ENCODE results near the gene OR56A1.
"Not testable (repeated sequence)": the region's sequence is repeated elsewhere in the genome, so short reads cannot be mapped to it uniquely, and the experiment has no call there.

The OR56A1 gene, protein sequence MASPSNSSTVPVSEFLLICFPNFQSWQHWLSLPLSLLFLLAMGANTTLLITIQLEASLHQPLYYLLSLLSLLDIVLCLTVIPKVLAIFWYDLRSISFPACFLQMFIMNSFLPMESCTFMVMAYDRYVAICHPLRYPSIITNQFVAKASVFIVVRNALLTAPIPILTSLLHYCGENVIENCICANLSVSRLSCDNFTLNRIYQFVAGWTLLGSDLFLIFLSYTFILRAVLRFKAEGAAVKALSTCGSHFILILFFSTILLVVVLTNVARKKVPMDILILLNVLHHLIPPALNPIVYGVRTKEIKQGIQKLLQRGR

DNA sequence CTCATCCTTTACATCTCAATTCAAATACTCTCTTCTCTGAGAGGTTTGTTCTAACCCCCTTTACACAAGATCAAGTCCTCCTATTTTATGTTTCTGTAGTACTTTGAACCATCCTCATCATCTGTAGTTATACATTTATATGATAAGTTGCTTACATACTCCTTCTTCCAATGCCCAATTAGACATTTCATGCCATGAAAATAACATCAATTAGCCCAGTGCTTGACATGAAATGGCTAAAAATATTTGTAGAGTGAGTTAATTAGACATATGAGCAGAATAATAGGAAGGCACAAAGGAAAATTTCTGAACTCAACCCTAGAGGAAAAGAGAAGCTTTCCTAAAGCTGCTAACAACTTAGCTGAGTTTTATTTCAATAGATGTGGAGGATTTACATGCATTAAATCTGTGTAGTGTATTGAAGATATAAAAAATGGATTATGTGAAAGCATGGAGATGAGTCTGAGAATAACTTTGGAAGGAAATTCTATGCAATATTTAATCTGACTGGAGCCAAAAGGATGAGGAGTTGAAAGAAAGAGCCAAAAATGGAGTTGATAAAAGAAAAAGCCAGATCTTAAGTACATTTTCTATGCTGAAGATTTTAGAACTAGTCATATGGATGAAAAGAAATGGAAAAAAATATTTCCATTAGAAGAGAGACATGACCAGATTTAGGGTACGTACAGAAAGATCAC is at the start of gene OR56A1:
OR56A1 (minus strand) TSS at position 51 of the 698 bp plus-strand sequence. CDS start 3,066 bp downstream, outside the sequence.
- Histone ChIP-seq H3K79me2 (ENCODE audit: control insufficient read depth, low read length) (no peaks in the 10 kb centered on the region), H3K36me3 (ENCODE audit: control insufficient read depth, low read length) (no peaks in the 10 kb centered on the region), H3F3A (ENCODE audit: control insufficient read depth, insufficient read depth) (no peaks in the 10 kb centered on the region), H3K27me3 (ENCODE audit: control insufficient read depth, low read length) (no peaks in the 10 kb centered on the region), H3K9me2 (replicated peaks; ENCODE audit: control insufficient read depth, low read length) (no peaks in the 10 kb centered on the region), H3K27ac (ENCODE audit: low read depth, low read length) (no peak within 1 kb of the TSS), H4K20me1 (ENCODE audit: control insufficient read depth, insufficient read depth, low read depth, low read length) (no peaks in the 10 kb centered on the region), H3K4me2 (ENCODE audit: low read length) (no peak within 1 kb of the TSS), H3K4me1 (ENCODE audit: control insufficient read depth, low read length) (no peaks in the 10 kb centered on the region), H3K9me3 (ENCODE audit: control insufficient read depth, insufficient read depth, low read length) (no peaks in the 10 kb centered on the region), H3K4me3 (ENCODE audit: low read length) (no peak within 1 kb of the TSS)
- TF ChIP-seq EZH2phosphoT487 (IDR thresholded peaks at IDR 0.05; ENCODE audit: borderline replicate concordance, low read length): no peak

DNA sequence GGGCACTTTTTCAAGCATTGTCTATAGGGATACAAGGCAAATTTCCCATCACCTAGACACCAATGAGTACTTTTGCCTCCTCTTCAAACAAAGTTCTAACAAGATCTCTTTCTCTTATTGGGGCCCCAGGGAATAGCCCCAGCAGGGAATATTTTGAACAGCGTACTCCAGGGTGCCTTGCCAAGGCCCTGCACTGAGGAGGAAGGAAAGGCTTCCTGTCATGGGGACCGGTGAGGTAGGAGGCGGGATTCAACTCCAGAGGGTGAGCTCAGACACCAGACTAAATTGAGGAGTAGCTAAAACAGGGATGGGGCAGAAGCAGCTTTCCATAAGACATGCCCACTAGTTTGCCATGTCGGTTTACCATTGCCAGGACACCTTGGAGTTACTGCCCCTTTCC is 48.9 kb upstream of the OR56A1 start:
- Histone ChIP-seq H3K79me2 (ENCODE audit: control insufficient read depth, low read length) (no peaks in the 10 kb centered on the region), H3K9me2 (replicated peaks; ENCODE audit: control insufficient read depth, low read length) (no peaks in the 10 kb centered on the region), H3K36me3 (ENCODE audit: control insufficient read depth, low read length) (no peaks in the 10 kb centered on the region), H3K27ac (ENCODE audit: low read depth, low read length) (no peak overlapping the region), H3K9me3 (ENCODE audit: control insufficient read depth, insufficient read depth, low read length) (no peaks in the 10 kb centered on the region), H3F3A (ENCODE audit: control insufficient read depth, insufficient read depth) (no peaks in the 10 kb centered on the region), H3K4me2 (ENCODE audit: low read length) (no peak overlapping the region), H3K4me1 (ENCODE audit: control insufficient read depth, low read length) (no peaks in the 10 kb centered on the region), H3K27me3 (ENCODE audit: control insufficient read depth, low read length) (no peaks in the 10 kb centered on the region), H3K4me3 (ENCODE audit: low read length) (no peak overlapping the region), H4K20me1 (ENCODE audit: control insufficient read depth, insufficient read depth, low read depth, low read length) (no peaks in the 10 kb centered on the region)
- TF ChIP-seq, protein P1, sequence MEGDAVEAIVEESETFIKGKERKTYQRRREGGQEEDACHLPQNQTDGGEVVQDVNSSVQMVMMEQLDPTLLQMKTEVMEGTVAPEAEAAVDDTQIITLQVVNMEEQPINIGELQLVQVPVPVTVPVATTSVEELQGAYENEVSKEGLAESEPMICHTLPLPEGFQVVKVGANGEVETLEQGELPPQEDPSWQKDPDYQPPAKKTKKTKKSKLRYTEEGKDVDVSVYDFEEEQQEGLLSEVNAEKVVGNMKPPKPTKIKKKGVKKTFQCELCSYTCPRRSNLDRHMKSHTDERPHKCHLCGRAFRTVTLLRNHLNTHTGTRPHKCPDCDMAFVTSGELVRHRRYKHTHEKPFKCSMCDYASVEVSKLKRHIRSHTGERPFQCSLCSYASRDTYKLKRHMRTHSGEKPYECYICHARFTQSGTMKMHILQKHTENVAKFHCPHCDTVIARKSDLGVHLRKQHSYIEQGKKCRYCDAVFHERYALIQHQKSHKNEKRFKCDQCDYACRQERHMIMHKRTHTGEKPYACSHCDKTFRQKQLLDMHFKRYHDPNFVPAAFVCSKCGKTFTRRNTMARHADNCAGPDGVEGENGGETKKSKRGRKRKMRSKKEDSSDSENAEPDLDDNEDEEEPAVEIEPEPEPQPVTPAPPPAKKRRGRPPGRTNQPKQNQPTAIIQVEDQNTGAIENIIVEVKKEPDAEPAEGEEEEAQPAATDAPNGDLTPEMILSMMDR (IDR thresholded peaks at IDR 0.05; ENCODE audit: low read depth, low read length, poor library complexity, severe bottlenecking): no peak
- TF ChIP-seq EZH2phosphoT487 (IDR thresholded peaks at IDR 0.05; ENCODE audit: borderline replicate concordance, low read length): no peak

DNA sequence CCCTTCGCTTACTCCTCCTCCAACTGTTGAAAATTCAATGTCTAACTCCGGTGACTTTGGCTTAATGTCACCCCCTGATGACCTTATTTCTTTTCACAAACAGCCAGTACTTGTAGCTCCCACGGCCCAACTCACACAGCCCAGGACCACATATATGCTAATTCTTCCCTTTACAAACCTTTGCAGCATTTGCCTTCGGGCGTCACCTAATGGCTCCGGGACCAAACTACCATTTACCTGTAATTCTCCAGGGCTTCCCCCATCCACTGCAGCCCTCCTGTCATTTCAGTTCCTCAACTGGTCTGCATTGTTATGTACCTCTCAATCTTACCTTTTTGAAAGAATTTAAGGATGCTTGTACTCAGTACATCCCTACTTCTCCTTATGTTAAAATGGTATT is 47.2 kb upstream of the OR56A1 start:
- Histone ChIP-seq H3K79me2 (ENCODE audit: control insufficient read depth, low read length) (no peaks in the 10 kb centered on the region), H3K9me3 (ENCODE audit: control insufficient read depth, insufficient read depth, low read length) (no peaks in the 10 kb centered on the region), H3K36me3 (ENCODE audit: control insufficient read depth, low read length) (no peaks in the 10 kb centered on the region), H3K4me1 (ENCODE audit: control insufficient read depth, low read length) (no peaks in the 10 kb centered on the region), H3K4me2 (ENCODE audit: low read length) (no peak overlapping the region), H3K27me3 (ENCODE audit: control insufficient read depth, low read length) (no peaks in the 10 kb centered on the region), H4K20me1 (ENCODE audit: control insufficient read depth, insufficient read depth, low read depth, low read length) (no peaks in the 10 kb centered on the region), H3K27ac (ENCODE audit: low read depth, low read length) (no peak overlapping the region), H3F3A (ENCODE audit: control insufficient read depth, insufficient read depth) (no peaks in the 10 kb centered on the region), H3K9me2 (replicated peaks; ENCODE audit: control insufficient read depth, low read length) (no peaks in the 10 kb centered on the region), H3K4me3 (ENCODE audit: low read length) (no peak overlapping the region)
- TF ChIP-seq, protein P1 (IDR thresholded peaks at IDR 0.05; ENCODE audit: low read depth, low read length, poor library complexity, severe bottlenecking): no peak
- TF ChIP-seq EZH2phosphoT487 (IDR thresholded peaks at IDR 0.05; ENCODE audit: borderline replicate concordance, low read length): no peak

DNA sequence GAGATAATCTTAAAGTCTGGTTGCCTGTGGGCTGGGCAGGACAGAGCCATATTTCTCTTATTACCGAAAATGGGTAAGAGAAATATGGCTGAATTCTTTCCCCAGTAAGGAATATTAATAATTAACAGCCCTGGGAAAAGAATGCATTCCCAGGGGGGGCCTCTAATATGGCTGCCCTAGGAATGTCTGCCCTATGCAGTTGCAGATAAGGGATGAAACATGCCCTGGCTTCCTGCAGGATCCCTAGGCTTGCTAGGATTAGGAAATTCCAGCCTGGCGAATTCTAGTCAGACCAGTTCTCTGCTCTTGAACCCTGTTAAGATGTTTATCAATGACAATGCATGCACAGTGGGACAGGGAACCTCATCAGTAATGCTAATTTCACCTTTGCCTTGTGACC is 45.9 kb upstream of the OR56A1 start:
- H3K27me3 ChIP-seq (ENCODE audit: control insufficient read depth, low read length); H3K36me3 ChIP-seq (ENCODE audit: control insufficient read depth, low read length); H3K4me1 ChIP-seq (ENCODE audit: control insufficient read depth, low read length); H3K9me2 ChIP-seq (replicated peaks; ENCODE audit: control insufficient read depth, low read length); H3K27ac ChIP-seq (ENCODE audit: low read depth, low read length); H3F3A ChIP-seq (ENCODE audit: control insufficient read depth, insufficient read depth); H3K79me2 ChIP-seq (ENCODE audit: control insufficient read depth, low read length); H3K9me3 ChIP-seq (ENCODE audit: control insufficient read depth, insufficient read depth, low read length); H3K4me3 ChIP-seq (ENCODE audit: low read length); H4K20me1 ChIP-seq (ENCODE audit: control insufficient read depth, insufficient read depth, low read depth, low read length); H3K4me2 ChIP-seq (ENCODE audit: low read length): not testable (repeated sequence)

All from DOHH2 (cell line).